Stimulated activated CD4-positive, alpha-beta T cell treated with anti-CD3 and anti-CD28 coated beads, TNF-alpha, amount 100 ng/mL, for 48 hours (primary cell): Measurements from ENCODE around the gene RHOBTB3.

Experiments used
- DNase-seq, 3 donors: peaks; one replicate each; pipeline ENCODE4 v3.0.0-alpha.2; 2020; ENCODE audit warnings: low read depth in 3 of 3

Gene RHOBTB3

DNA sequence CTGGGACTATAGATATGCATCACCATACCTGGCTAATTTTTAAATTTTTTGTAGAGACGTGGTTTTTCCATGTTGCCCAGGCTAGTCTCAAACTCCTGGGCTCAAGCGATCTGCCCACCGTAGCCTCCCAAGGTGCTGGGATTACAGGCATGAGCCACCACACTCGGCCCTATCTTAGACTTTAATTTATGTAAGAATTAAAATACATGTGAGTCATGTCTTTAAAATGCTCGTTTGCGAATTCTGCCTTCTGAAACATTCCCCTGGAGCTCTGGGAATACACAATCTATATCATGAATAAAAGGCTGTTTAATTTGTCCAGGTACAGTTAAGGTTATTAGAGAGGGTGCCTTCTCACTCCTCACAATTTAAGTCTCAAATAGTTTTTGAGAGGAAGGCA is 32.8 kb downstream of the RHOBTB3 start:
- DNase-seq, result no peak

- no peak for DNase-seq
These were observed 37.6 kb downstream of the RHOBTB3 start for GRCh38 chr5:95768731-95769130.

GRCh38 chr5:95770830-95771708 is 39.9 kb downstream of the RHOBTB3 start:
- no peak for DNase-seq

- DNase-seq, result no peak
These were observed 40.8 kb downstream of the RHOBTB3 start for GRCh38 chr5:95771892-95772291.

GRCh38 chr5:95773335-95774059 is 42.4 kb downstream of the RHOBTB3 start:
- DNase-seq, result no peak

- no peak for DNase-seq
These were observed 46.3 kb downstream of the RHOBTB3 start for GRCh38 chr5:95777441-95777840.

- DNase-seq, result no peak
These were observed 47.7 kb downstream of the RHOBTB3 start for GRCh38 chr5:95778713-95779436.

- no peak for DNase-seq
These were observed 48.5 kb downstream of the RHOBTB3 start for GRCh38 chr5:95779611-95780010.

- DNase-seq, result no peak
These were observed 49.5 kb downstream of the RHOBTB3 start for GRCh38 chr5:95780597-95780996.

- DNase-seq, result peak; percentile 37 to 61 (median 53)
These were observed 50.0 kb downstream of the RHOBTB3 start for GRCh38 chr5:95781101-95781583.

DNA sequence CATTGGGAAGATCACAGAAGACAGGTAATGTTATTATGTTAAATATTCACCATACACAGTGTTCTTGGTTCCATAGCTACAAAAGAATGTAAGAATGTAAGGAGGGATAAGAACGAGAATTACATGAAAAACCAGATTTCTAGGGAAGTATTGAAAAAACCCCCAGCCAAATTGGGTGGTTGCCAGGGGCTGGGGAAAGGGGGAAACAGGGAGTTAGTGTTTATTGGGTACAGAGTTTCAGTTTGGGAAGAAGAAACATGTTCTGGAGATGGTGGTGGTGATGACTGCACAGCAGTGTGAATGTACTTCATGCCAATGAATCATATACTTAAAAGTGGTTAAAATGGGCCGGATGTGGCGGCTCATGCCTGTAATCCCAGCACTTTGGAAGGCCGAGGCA is 51.0 kb downstream of the RHOBTB3 start:
- DNase-seq, result no peak

- no peak for DNase-seq
These were observed 52.5 kb downstream of the RHOBTB3 start for GRCh38 chr5:95783661-95784060.

DNA sequence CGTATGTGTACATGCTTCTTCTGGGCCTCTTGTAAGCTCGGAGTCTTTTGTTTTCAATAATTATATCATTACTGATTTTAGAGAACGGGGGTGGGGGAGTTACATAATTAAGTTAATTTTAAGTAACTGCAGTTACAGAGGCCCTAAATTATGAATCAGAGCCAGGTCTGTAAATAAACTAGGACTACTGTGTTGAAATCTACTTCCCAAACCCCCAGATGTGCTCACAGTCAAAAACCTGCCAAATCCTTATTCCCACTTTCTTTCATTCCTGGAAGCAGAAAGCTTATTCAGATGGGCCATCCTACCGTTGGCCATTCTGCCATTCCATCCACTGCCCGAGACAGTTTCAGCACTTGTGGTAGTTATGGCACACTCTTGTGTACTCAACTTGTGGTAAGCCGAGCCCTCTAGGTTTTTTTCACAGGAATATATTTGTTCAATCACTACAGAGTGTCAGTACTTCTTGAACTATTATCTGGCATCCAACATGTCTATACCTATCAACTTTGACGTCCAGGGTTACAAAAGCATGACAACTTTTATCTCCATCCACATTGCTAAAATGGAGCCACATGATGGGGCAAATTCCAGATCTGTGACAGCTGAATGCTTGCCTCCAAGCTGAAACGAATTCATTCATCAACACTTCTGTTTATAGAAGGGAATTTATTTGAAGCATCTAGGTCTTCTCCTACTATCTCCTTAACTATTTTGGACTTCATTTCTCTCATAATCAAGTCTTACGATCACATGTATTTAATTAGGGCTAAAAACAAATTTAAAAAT is 53.6 kb downstream of the RHOBTB3 start:
- DNase-seq, result no peak

DNA sequence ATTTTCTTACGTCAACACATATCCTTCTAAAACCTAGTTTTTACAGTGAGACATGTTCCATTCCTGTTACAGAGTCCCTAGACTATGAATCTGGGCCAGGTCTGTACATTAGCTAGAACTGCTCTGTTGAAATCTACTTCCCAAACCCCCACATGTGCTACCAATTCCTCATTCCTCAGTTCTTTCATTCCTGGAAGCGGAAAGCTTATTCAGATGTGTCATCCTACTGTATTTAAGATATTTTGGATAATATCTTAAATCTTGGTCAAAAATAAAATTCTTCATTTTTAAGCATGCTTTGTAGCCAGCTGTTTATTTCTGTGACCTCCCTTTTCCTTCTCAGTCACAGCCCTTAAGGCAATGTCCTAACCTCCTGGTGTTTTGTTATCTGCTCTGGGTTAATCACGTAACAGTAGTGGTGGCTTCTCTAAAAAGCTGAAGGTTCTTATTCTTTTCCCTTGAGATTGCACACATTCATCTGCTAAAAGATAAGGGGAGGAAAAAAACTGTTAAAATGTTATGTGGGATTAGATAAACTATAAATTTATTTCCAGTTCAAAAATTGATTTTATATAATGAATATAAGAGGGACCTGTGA is 55.8 kb downstream of the RHOBTB3 start:
- DNase-seq, result no peak

DNA sequence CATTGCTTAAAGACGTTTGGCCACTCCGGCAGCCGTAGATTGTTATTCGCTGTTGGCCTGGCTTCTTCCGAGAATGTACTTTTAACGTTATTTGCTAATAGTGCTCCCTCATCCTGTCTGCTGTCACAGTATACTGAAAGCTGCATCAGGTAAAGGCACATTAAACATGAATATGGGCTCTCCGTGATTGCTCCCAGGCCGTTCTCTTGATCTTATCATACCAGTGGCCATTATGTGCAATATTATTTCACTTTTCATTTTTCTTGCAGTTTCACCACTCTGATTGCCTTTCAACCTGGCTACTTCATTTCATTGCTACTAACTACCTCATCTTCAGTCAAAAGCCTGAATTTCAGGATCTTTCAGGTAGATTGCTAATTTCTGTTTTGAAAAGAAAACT is 57.4 kb downstream of the RHOBTB3 start:
- no peak for DNase-seq

DNA sequence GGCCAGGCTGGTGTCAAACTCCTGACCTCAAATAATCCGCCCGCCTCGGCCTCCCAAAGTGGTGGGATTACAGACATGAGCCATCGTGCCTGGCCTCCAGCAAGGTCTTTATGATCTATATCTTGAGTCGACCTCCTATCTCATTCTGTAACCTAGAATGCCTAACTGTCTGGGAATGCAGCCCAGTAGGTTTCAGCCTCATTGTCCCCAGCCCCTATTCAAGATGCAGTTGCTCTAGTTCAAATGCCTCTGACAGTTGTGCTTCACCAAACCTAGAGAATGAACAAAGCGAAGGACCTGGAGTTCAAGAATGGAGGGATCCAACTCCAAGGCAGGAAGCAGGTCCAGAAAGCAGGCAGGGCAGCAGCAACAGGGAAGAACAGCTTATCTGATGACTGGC is 60.6 kb downstream of the RHOBTB3 start:
- DNase-seq, result no peak

GRCh38 chr5:95794070-95794516 is 63.0 kb downstream of the RHOBTB3 start:
- DNase-seq, result no peak

- no peak for DNase-seq
These were observed 66.2 kb downstream of the RHOBTB3 start for GRCh38 chr5:95797301-95797700.

DNA sequence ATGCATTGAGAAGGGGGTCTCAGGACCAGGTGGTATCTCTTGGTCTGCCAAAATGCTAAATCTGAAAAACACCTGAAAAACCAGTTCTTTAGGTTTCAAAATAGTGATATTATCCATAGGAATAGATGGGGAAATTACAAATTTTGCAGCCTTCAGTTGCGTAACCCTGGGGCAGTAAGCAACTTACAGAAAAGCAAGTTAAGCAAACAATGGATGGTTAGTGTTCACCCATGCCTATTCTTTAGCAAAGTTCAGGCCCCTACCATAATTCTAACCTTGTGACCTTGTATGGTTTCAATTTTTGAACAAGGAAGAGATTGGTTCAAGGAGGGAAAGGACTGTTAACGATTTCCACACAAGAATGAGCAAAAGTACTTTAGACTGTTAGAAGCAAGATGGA is 66.9 kb downstream of the RHOBTB3 start:
- no peak for DNase-seq

DNA sequence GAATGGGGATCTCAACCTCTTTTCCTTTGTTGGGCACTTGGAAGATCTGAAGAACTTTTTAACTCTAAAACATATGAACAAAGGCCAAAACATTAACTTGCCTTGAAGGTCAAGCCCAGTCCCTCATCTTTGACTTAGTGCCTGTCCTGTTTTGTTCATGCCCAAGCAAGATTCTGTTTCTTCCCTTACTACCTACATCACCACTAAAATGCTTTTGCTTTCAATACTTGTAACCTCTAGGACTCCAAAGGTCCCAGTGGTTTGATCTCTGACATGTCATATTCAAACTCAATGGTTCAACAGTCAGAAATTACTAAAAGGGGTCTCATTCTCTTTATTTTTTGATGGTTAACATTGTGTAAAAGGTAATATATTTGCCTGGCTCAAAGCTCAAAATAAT is 67.4 kb downstream of the RHOBTB3 start:
- no peak for DNase-seq
